ENCODE measurements around the gene RFX2. TPM values are rescaled to one million over a fixed set of nuclear protein-coding genes. Genes with fewer than 3 reads are reported as not detected.

RFX2 gene
- total RNA-seq, 3 donors from 2014 or later: 6.1 to 16.2 (median 9.2) TPM

DNA sequence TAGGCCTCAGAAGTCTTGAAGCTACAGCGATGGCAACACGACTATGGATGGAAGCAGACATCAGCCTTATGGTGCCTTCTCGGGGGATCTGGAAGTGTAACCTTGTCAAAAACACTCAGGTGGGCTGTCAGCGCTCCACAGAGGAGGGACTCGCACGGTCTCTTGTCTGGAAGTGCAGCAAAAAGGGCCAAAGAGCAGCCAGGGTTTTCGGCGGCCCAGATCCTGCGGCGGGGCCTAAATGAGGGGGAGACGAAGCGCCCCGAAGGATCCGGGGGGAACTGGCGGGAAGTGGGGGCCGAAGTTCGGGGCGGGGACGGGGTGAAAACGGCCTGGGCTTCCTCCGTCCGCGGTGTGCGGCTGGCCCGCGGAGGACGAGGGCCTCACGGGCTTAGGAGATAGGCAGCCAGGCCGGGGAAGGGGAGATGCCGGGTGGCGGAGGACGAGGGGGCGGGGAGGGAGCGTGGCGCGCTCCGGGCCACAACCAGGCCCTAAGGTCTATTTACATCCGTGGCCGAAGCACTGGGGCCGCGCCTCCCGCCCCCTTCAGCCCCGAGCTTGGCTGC is 133.0 kb downstream of the RFX2 start:
- intact Hi-C loops (cut with DNase I; ENCODE audit: low total_unique reads): no loop called here
- peak overlapping the region; percentile 85 to 100 (median 88) for H3K4me3 ChIP-seq
- H3K4me1 ChIP-seq: peaks cover 9 to 26% of the 10 kb centered on the region in 2 donors
- no peak for DNase-seq (ENCODE audit: low spot score in 2 of 2)
- TF ChIP-seq, protein P1, sequence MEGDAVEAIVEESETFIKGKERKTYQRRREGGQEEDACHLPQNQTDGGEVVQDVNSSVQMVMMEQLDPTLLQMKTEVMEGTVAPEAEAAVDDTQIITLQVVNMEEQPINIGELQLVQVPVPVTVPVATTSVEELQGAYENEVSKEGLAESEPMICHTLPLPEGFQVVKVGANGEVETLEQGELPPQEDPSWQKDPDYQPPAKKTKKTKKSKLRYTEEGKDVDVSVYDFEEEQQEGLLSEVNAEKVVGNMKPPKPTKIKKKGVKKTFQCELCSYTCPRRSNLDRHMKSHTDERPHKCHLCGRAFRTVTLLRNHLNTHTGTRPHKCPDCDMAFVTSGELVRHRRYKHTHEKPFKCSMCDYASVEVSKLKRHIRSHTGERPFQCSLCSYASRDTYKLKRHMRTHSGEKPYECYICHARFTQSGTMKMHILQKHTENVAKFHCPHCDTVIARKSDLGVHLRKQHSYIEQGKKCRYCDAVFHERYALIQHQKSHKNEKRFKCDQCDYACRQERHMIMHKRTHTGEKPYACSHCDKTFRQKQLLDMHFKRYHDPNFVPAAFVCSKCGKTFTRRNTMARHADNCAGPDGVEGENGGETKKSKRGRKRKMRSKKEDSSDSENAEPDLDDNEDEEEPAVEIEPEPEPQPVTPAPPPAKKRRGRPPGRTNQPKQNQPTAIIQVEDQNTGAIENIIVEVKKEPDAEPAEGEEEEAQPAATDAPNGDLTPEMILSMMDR (IDR thresholded peaks at IDR 0.05): no peak
- TF ChIP-seq POLR2AphosphoS5 (IDR thresholded peaks at IDR 0.05) (no peak), POLR2A (IDR thresholded peaks at IDR 0.05) (no peak)
- H3K27me3 ChIP-seq: no peaks in the 10 kb centered on the region
- no peaks in the 10 kb centered on the region for H3K36me3 ChIP-seq
- H3K9me3 ChIP-seq: no peaks in the 10 kb centered on the region
- peak overlapping the region; percentile 92 to 97 for H3K27ac ChIP-seq

- peak overlapping the region; percentile 85 to 100 (median 88) for H3K4me3 ChIP-seq
- intact Hi-C loops (cut with DNase I; ENCODE audit: low total_unique reads): no loop called here
- peak overlapping the region; percentile 92 to 97 for H3K27ac ChIP-seq
- TF ChIP-seq POLR2AphosphoS5 (IDR thresholded peaks at IDR 0.05): no peak
- no peak for TF ChIP-seq POLR2A (IDR thresholded peaks at IDR 0.05)
- TF ChIP-seq, protein P1 (IDR thresholded peaks at IDR 0.05): no peak
- no peaks in the 10 kb centered on the region for H3K36me3 ChIP-seq
- DNase-seq (ENCODE audit: low spot score in 2 of 2): no peak
- no peaks in the 10 kb centered on the region for H3K9me3 ChIP-seq
- H3K27me3 ChIP-seq: no peaks in the 10 kb centered on the region
- H3K4me1 ChIP-seq: peaks cover 9 to 26% of the 10 kb centered on the region in 2 donors
These were observed 133.5 kb downstream of the RFX2 start for GRCh38 chr19:5976768-5977167.

DNA sequence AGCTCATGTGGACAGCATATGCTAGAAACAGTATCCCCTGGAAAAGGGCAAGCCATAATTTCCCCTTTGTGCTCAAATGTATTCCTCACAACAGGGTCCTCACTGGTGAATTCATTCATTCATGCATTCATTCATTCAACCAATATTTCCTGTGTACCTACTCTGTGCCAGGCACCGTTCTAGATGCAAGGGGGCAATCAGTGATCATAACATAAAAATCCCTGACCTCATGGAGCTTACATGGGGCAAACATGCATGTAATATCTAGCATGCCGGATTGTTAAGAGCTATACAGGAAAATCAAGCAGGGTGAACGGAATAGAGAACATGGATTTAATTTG is 134.9 kb downstream of the RFX2 start:
- intact Hi-C loops (cut with DNase I; ENCODE audit: low total_unique reads): no loop called here
- TF ChIP-seq POLR2A (IDR thresholded peaks at IDR 0.05) (no peak), POLR2AphosphoS5 (IDR thresholded peaks at IDR 0.05) (no peak)
- TF ChIP-seq, protein P1 (IDR thresholded peaks at IDR 0.05): no peak
- H3K9me3 ChIP-seq: no peaks in the 10 kb centered on the region
- H3K4me1 ChIP-seq: peaks cover 9 to 26% of the 10 kb centered on the region in 2 donors
- DNase-seq (ENCODE audit: low spot score in 2 of 2): no peak
- no peak overlapping the region for H3K4me3 ChIP-seq
- H3K36me3 ChIP-seq: no peaks in the 10 kb centered on the region
- no peak overlapping the region for H3K27ac ChIP-seq
- H3K27me3 ChIP-seq: no peaks in the 10 kb centered on the region

DNA sequence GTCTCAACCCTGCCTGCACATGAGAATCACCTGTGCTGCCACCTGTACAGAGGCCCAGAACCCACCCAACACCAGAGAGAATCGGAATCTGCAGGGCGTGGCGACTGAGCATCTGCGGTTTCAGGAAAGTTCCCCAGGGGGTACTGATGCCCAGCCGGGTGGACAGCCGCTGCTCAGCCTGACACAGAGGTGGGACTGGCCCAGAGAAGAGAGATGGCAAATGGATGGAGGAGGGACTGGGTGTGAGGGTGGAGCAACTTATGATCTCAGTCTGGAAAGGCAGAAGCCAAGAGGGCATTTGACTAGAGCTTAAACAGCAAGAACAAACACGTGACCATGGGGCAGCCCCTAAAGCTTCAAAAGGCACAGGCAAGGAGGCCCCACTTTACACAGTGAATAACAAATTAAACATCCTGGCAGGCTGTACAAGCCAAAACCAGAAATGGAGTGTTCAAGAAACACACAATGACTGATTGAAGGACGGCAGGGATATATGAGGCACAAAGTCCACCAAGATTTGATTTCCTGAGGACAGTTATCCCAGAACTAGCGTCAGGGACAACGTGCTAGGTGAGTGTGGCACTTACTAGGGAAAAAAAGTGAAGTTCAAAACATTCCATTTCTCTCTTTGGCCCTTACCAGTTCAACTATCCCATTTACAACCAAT is 135.4 kb downstream of the RFX2 start:
- no peaks in the 10 kb centered on the region for H3K9me3 ChIP-seq
- H3K4me3 ChIP-seq: no peak overlapping the region
- H3K36me3 ChIP-seq: no peaks in the 10 kb centered on the region
- TF ChIP-seq, protein P1 (IDR thresholded peaks at IDR 0.05): no peak
- TF ChIP-seq POLR2A (IDR thresholded peaks at IDR 0.05): no peak
- TF ChIP-seq POLR2AphosphoS5 (IDR thresholded peaks at IDR 0.05): no peak
- no peak overlapping the region for H3K27ac ChIP-seq
- intact Hi-C loops (cut with DNase I; ENCODE audit: low total_unique reads): no loop called here
- DNase-seq (ENCODE audit: low spot score in 2 of 2): no peak
- no peaks in the 10 kb centered on the region for H3K27me3 ChIP-seq
- peaks cover 9 to 26% of the 10 kb centered on the region in 2 donors for H3K4me1 ChIP-seq

- Histone ChIP-seq H3K9me3 (no peaks in the 10 kb centered on the region), H3K27ac (no peak overlapping the region), H3K27me3 (no peaks in the 10 kb centered on the region), H3K4me1 (peaks cover 8 to 29% of the 10 kb centered on the region in 2 donors), H3K4me3 (no peak overlapping the region), H3K36me3 (no peaks in the 10 kb centered on the region)
- intact Hi-C loops (cut with DNase I; ENCODE audit: low total_unique reads): no loop called here
- TF ChIP-seq, protein P1 (IDR thresholded peaks at IDR 0.05): no peak
- TF ChIP-seq POLR2A (IDR thresholded peaks at IDR 0.05) (no peak), POLR2AphosphoS5 (IDR thresholded peaks at IDR 0.05) (no peak)
- DNase-seq (ENCODE audit: low spot score in 2 of 2): no peak
These were observed 136.2 kb downstream of the RFX2 start for GRCh38 chr19:5973867-5974635.

Measured in breast epithelium (tissue), 4 donors.